Measurements from ENCODE around the gene HDAC4.

DNA sequence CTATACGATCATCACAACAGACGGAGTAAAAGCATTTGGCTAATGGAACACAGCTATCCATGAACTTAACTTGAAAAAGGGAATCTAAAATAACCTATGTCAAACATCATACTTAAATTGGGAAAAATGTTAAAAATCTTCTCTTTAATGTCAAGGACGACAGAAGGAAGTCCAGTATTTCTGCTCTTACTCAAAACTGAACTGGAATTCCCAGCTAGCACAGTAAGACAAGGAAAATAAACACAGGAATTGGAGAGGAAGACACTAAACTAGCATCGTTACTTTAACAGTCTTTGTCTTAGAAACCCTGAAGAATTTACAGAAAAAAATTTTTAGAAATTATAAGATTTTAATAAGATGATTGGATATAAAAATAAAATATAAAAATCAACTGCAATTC, 112.6 kb downstream of the HDAC4 start:
- no peak for TF ChIP-seq EGR1 (IDR thresholded peaks at IDR 0.05; ENCODE audit: borderline replicate concordance in 1 of 2, low read depth in 2 of 2, low read length in 2 of 2)
- TF ChIP-seq NFYB (IDR thresholded peaks at IDR 0.05; ENCODE audit: insufficient read depth, low read depth, low read length): no peak
- TF ChIP-seq YBX1 (IDR thresholded peaks at IDR 0.05): no peak
- no peak for TF ChIP-seq MXI1 (IDR thresholded peaks at IDR 0.05; ENCODE audit: low read depth, low read length)
- TF ChIP-seq, protein P1, sequence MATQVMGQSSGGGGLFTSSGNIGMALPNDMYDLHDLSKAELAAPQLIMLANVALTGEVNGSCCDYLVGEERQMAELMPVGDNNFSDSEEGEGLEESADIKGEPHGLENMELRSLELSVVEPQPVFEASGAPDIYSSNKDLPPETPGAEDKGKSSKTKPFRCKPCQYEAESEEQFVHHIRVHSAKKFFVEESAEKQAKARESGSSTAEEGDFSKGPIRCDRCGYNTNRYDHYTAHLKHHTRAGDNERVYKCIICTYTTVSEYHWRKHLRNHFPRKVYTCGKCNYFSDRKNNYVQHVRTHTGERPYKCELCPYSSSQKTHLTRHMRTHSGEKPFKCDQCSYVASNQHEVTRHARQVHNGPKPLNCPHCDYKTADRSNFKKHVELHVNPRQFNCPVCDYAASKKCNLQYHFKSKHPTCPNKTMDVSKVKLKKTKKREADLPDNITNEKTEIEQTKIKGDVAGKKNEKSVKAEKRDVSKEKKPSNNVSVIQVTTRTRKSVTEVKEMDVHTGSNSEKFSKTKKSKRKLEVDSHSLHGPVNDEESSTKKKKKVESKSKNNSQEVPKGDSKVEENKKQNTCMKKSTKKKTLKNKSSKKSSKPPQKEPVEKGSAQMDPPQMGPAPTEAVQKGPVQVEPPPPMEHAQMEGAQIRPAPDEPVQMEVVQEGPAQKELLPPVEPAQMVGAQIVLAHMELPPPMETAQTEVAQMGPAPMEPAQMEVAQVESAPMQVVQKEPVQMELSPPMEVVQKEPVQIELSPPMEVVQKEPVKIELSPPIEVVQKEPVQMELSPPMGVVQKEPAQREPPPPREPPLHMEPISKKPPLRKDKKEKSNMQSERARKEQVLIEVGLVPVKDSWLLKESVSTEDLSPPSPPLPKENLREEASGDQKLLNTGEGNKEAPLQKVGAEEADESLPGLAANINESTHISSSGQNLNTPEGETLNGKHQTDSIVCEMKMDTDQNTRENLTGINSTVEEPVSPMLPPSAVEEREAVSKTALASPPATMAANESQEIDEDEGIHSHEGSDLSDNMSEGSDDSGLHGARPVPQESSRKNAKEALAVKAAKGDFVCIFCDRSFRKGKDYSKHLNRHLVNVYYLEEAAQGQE (IDR thresholded peaks at IDR 0.05; ENCODE audit: low read depth, low read length): no peak
- TF ChIP-seq NFIC (IDR thresholded peaks at IDR 0.05; ENCODE audit: low read depth, low read length): no peak
- no peak for TF ChIP-seq BACH1 (IDR thresholded peaks at IDR 0.05; ENCODE audit: borderline replicate concordance)
- TF ChIP-seq, protein P2, sequence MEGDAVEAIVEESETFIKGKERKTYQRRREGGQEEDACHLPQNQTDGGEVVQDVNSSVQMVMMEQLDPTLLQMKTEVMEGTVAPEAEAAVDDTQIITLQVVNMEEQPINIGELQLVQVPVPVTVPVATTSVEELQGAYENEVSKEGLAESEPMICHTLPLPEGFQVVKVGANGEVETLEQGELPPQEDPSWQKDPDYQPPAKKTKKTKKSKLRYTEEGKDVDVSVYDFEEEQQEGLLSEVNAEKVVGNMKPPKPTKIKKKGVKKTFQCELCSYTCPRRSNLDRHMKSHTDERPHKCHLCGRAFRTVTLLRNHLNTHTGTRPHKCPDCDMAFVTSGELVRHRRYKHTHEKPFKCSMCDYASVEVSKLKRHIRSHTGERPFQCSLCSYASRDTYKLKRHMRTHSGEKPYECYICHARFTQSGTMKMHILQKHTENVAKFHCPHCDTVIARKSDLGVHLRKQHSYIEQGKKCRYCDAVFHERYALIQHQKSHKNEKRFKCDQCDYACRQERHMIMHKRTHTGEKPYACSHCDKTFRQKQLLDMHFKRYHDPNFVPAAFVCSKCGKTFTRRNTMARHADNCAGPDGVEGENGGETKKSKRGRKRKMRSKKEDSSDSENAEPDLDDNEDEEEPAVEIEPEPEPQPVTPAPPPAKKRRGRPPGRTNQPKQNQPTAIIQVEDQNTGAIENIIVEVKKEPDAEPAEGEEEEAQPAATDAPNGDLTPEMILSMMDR (IDR thresholded peaks at IDR 0.05 in 2 of 3, conservative IDR thresholded peaks at IDR 0.05 in 1 of 3; ENCODE audit: control insufficient read depth in 2 of 3, extremely low read depth in 1 of 3, insufficient read depth in 1 of 3, low read depth in 3 of 3, low read length in 3 of 3): no peak
- TF ChIP-seq, protein P3, sequence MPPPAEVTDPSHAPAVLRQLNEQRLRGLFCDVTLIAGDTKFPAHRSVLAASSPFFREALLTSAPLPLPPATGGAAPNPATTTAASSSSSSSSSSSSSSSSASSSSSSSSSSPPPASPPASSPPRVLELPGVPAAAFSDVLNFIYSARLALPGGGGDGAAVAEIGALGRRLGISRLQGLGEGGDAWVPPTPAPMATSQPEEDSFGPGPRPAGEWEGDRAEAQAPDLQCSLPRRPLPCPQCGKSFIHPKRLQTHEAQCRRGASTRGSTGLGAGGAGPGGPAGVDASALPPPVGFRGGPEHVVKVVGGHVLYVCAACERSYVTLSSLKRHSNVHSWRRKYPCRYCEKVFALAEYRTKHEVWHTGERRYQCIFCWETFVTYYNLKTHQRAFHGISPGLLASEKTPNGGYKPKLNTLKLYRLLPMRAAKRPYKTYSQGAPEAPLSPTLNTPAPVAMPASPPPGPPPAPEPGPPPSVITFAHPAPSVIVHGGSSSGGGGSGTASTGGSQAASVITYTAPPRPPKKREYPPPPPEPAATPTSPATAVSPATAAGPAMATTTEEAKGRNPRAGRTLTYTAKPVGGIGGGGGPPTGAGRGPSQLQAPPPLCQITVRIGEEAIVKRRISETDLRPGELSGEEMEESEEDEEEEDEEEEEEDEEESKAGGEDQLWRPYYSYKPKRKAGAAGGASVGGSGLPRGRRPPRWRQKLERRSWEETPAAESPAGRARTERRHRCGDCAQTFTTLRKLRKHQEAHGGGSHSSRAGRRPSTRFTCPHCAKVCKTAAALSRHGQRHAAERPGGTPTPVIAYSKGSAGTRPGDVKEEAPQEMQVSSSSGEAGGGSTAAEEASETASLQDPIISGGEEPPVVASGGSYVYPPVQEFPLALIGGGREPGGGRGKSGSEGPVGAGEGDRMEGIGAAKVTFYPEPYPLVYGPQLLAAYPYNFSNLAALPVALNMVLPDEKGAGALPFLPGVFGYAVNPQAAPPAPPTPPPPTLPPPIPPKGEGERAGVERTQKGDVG (CRISPR knock-in tag; IDR thresholded peaks at IDR 0.05): no peak
- no peak for TF ChIP-seq EZH2 (IDR thresholded peaks at IDR 0.05; ENCODE audit: borderline replicate concordance, control insufficient read depth, low read depth, low read length)

Data from GM12878 (cell line).